Osteoblast (primary cell): ENCODE results near the gene PTGES3. TPM values are rescaled to one million over a fixed set of nuclear protein-coding genes. Genes with fewer than 3 reads are reported as not detected.

ENCODE experiments used
- DNase-seq: peaks from one replicate; pipeline ENCODE4 v3.0.0; 2011; ENCODE audit warnings: low spot score, mixed read lengths; ENCODE audit not compliant: insufficient read length; ENCODE audit errors: missing footprints
- H2AFZ ChIP-seq: 2 replicates; pipeline ENCODE4 v1.6.0; 2011; ENCODE audit warnings: mild to moderate bottlenecking, low read length
- H3K27ac ChIP-seq: 2 replicates; pipeline ENCODE4 v1.5.1; 2011; ENCODE audit warnings: mild to moderate bottlenecking, low read depth, low read length, moderate library complexity
- H3K27me3 ChIP-seq: 2 replicates; pipeline ENCODE4 v1.6.0; 2012; ENCODE audit warnings: mild to moderate bottlenecking, control low read depth, inconsistent platforms, low read length, moderate library complexity; ENCODE audit not compliant: insufficient read depth
- H3K36me3 ChIP-seq: 2 replicates; pipeline ENCODE4 v1.5.1; 2011; ENCODE audit warnings: mild to moderate bottlenecking, low read length, control low read depth, moderate library complexity; ENCODE audit not compliant: insufficient read depth
- H3K4me1 ChIP-seq: 2 replicates; pipeline ENCODE4 v1.5.1; 2011; ENCODE audit warnings: mild to moderate bottlenecking, low read length, control low read depth, moderate library complexity; ENCODE audit not compliant: insufficient read depth
- H3K4me2 ChIP-seq: 2 replicates; pipeline ENCODE4 v1.6.0; 2011; ENCODE audit warnings: mild to moderate bottlenecking, low read length; ENCODE audit not compliant: insufficient read depth
- H3K4me3 ChIP-seq: fragments of 200-600 bp; sonication (generic); 3 replicates; pipeline ENCODE4 v1.5.1; 2012; ENCODE audit warnings: mild to moderate bottlenecking, low read length, inconsistent platforms; ENCODE audit not compliant: insufficient read depth
- H3K79me2 ChIP-seq: 2 replicates; pipeline ENCODE4 v1.6.0; 2012; ENCODE audit warnings: mild to moderate bottlenecking, low read length, control low read depth, inconsistent platforms; ENCODE audit not compliant: insufficient read depth
- H3K9me3 ChIP-seq: 2 replicates; pipeline ENCODE4 v1.5.1; 2011; ENCODE audit warnings: low read depth, low read length, control low read depth
- H4K20me1 ChIP-seq: 2 replicates; pipeline ENCODE4 v1.6.0; 2012; ENCODE audit warnings: mild to moderate bottlenecking, low read length, control low read depth; ENCODE audit not compliant: insufficient read depth
- CTCF ChIP-seq: IDR thresholded peaks from 2 replicates; pipeline ENCODE4 v1.5.1; 2011; ENCODE audit warnings: mild to moderate bottlenecking, low read depth, low read length, moderate library complexity; ENCODE audit errors: extremely low read depth
- total RNA-seq: library from RNA; depleted of rRNA; stranded (reverse); fragments of >200 nt; gene quantifications from 2 replicates; pipeline ENCODE4 v1.2.3, GENCODE V29; 2012

PTGES3 gene
- total RNA-seq, 1 donor, result 63.0 TPM

- peaks cover 47% of the 10 kb centered on the region for H3K4me1 ChIP-seq
- H3K79me2 ChIP-seq, result peaks cover 85% of the 10 kb centered on the region
Measured at GRCh38 chr12:56631790-56632700, 56.0 kb downstream of the PTGES3 start.

GRCh38 chr12:56630180-56630632 lies 57.9 kb downstream of the PTGES3 start, which contains the start of gene BAZ2A:
BAZ2A (minus strand) TSS chr12:56630326; CDS start chr12:56617530, 12,796 bp downstream.
- peak; percentile 98 for DNase-seq
- H3K36me3 ChIP-seq, result peaks cover 11% of the 10 kb centered on the region
- H3K4me2 ChIP-seq, result peak within 1 kb of the TSS; percentile 96
- H3K9me3 ChIP-seq, result no peaks in the 10 kb centered on the region
- H3K4me1 ChIP-seq, result peaks cover 37% of the 10 kb centered on the region
- H2AFZ ChIP-seq, result peak within 1 kb of the TSS; percentile 77
- no peaks in the 10 kb centered on the region for H3K27me3 ChIP-seq
- no peak for TF ChIP-seq CTCF
- peak within 1 kb of the TSS; percentile 85 for H3K27ac ChIP-seq
- peak within 1 kb of the TSS; percentile 93 for H3K4me3 ChIP-seq
- peaks cover 68% of the 10 kb centered on the region for H4K20me1 ChIP-seq
- peaks cover 93% of the 10 kb centered on the region for H3K79me2 ChIP-seq

More at GRCh38 chr12:56631790-56632700, 56.0 kb downstream of the PTGES3 start:
- Histone ChIP-seq H3K27me3 (no peaks in the 10 kb centered on the region), H3K36me3 (peaks cover 6% of the 10 kb centered on the region), H3K27ac (no peak overlapping the region), H3K4me3 (peak overlapping the region; percentile 40), H3K4me2 (peak overlapping the region; percentile 97), H4K20me1 (peaks cover 51% of the 10 kb centered on the region), H3K9me3 (no peaks in the 10 kb centered on the region), H2AFZ (no peak overlapping the region)
- DNase-seq, result peak; percentile 92
- no peak for TF ChIP-seq CTCF

GRCh38 chr12:56629459-56630179 lies 58.5 kb downstream of the PTGES3 start:
- H4K20me1 ChIP-seq, result peaks cover 73% of the 10 kb centered on the region
- no peaks in the 10 kb centered on the region for H3K27me3 ChIP-seq
- DNase-seq, result peak; percentile 94
- peak overlapping the region; percentile 85 for H3K27ac ChIP-seq
- peaks cover 93% of the 10 kb centered on the region for H3K79me2 ChIP-seq
- H3K4me2 ChIP-seq, result peak overlapping the region; percentile 96
- H3K36me3 ChIP-seq, result peaks cover 11% of the 10 kb centered on the region
- H3K4me3 ChIP-seq, result peak overlapping the region; percentile 93
- H2AFZ ChIP-seq, result peak overlapping the region; percentile 77
- no peak for TF ChIP-seq CTCF
- H3K9me3 ChIP-seq, result no peaks in the 10 kb centered on the region
- peaks cover 37% of the 10 kb centered on the region for H3K4me1 ChIP-seq
